Vagina (tissue), 2 donors: ENCODE results near the gene CNST.

ENCODE experiments used
- CTCF ChIP-seq, 3 experiments: fragments of 450-650 bp in 2 of 3; fragments of 200-600 bp in 1 of 3; sonication (generic) in 1 of 3; IDR thresholded peaks; one replicate each; pipeline ENCODE4 v1.5.1; 2017 to 2019; ENCODE audit warnings: antibody characterized with exemption in 3 of 3, mild to moderate bottlenecking in 2 of 3, moderate library complexity in 2 of 3
- POLR2AphosphoS5 ChIP-seq, 2 donors: sonication (generic); formaldehyde crosslinking; IDR thresholded peaks; one replicate each; pipeline ENCODE4 v1.9.0; 2017; ENCODE audit warnings: antibody characterized with exemption in 2 of 2, mild to moderate bottlenecking in 2 of 2, low read depth in 1 of 2; ENCODE audit not compliant: insufficient read depth in 1 of 2

GRCh38 chr1:246618240-246618808 lies 52.1 kb downstream of the CNST start:
- TF ChIP-seq POLR2AphosphoS5 (IDR thresholded peaks at IDR 0.05; ENCODE audit: insufficient read depth in 1 of 2, low read depth in 1 of 2) (no peak), CTCF (IDR thresholded peaks at IDR 0.05) (no peak)
